KOPT-K1 (cell line): ENCODE measurements around the gene PTGR3.
"Not testable (repeated sequence)": the region's sequence is repeated elsewhere in the genome, so short reads cannot be mapped to it uniquely, and the experiment has no call there.

Experiments
- H3K27ac ChIP-seq: fragments of 200-600 bp; sonication (generic); 2 replicates; pipeline ENCODE4 v1.5.1; 2016; ENCODE audit warnings: antibody characterized with exemption, mild to moderate bottlenecking, low read depth, low read length; ENCODE audit not compliant: poor library complexity, severe bottlenecking
- H3K36me3 ChIP-seq: fragments of 200-600 bp; sonication (generic); 2 replicates; pipeline ENCODE4 v1.5.1; 2017; ENCODE audit warnings: antibody characterized with exemption, mild to moderate bottlenecking, low read length, moderate library complexity; ENCODE audit not compliant: insufficient read depth
- H3K9me3 ChIP-seq: fragments of 200-600 bp; sonication (generic); 2 replicates; pipeline ENCODE4 v1.5.1; 2017; ENCODE audit warnings: antibody characterized with exemption, low read length, mild to moderate bottlenecking; ENCODE audit not compliant: insufficient read depth, poor library complexity, severe bottlenecking

PTGR3 gene

DNA sequence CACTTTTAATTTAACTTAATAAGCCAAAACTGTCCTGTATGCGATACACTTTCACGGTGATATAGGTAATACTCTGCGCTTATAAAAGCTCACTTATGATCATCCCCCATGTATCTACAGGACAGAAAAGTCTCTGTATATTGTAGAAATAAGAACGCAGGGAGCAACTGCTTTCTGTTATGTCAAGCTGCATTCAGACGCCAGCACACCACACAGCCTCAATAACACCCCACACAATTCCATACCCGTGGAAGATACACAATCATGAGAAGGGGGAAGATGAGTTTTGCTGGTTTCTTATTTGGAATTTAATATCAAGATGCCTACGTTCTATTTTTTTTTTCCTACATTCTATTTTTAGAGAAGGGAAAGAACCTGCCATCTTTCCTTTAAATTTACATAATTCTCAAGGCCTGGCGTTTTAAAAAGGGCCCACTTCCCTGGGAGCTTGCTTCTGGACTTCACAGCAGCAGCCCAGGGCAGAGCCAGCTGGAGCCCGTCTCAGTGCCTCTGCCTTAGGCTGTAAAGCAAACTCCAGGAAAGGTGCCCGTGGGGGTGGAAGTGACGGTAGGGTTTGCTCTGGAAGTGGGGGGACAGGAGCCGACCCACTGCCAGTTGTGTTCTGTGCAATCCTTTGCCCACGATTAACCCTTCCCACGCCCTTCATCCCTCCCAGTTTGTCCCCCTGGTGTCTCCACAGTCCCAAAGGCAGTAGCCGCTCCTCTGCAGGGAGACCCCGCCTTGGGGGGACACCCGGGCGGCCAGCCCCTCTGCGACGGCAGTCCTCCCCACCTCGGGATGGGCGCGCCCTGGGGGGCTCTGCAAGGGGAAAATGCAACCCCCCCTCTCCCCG lies 5.3 kb downstream of the PTGR3 start:
- Histone ChIP-seq H3K9me3 (no peaks in the 10 kb centered on the region), H3K27ac (no peak overlapping the region), H3K36me3 (peaks cover 23% of the 10 kb centered on the region)

- Histone ChIP-seq H3K36me3 (peaks cover 23% of the 10 kb centered on the region), H3K9me3 (no peaks in the 10 kb centered on the region), H3K27ac (no peak overlapping the region)
Measured at GRCh38 chr18:75202696-75203365, 6.1 kb downstream of the PTGR3 start.

GRCh38 chr18:75201282-75202270 lies 7.4 kb downstream of the PTGR3 start:
- peaks cover 23% of the 10 kb centered on the region for H3K36me3 ChIP-seq
- no peak overlapping the region for H3K27ac ChIP-seq
- H3K9me3 ChIP-seq: no peaks in the 10 kb centered on the region

GRCh38 chr18:75200605-75201280 lies 8.2 kb downstream of the PTGR3 start:
- Histone ChIP-seq H3K9me3 (no peaks in the 10 kb centered on the region), H3K36me3 (peaks cover 23% of the 10 kb centered on the region), H3K27ac (no peak overlapping the region)

DNA sequence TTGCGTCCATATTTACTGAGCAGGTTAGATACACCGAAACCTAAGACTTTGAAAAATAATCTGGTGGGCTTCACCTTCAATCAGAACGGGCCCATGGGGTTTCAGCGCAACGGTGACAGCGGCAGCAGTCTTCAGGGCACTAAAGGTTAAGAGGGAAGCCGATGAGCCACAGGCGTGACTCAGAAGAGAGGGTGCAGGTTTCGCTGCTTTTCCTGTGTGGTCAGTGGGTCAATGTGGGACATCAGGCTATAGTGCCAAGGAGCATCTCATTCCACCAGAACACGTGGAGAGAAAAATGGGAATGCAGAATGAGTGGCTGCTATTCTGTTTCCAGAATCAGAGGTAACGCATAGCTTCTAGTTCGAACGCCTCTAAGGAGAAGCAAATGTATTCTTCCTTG lies 8.9 kb downstream of the PTGR3 start:
- H3K36me3 ChIP-seq: peaks cover 23% of the 10 kb centered on the region

GRCh38 chr18:75199327-75199726 lies 9.6 kb downstream of the PTGR3 start:
- Histone ChIP-seq H3K9me3 (no peaks in the 10 kb centered on the region), H3K27ac (no peak overlapping the region), H3K36me3 (peaks cover 23% of the 10 kb centered on the region)

More for the DNA sequence above, 8.9 kb downstream of the PTGR3 start:
- no peaks in the 10 kb centered on the region for H3K9me3 ChIP-seq
- no peak overlapping the region for H3K27ac ChIP-seq

DNA sequence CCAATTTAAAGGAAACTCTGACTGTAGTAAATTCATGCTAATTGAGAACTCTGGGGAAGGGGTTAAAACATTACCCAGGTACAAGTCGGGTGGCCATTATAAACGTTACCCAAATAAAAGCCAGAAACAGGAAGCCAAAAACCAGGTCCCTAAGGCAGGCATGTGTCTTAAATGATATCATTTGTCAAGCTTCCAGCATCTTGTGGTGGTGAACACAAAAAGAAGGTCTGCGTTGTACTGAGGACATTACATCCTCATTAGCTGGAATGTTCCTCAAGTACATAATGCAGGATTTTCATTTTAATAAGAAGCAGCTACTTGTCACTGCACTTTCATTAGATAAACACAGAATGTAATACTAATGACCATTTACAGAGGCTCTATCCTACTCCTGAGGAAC lies 10.9 kb downstream of the PTGR3 start:
- no peaks in the 10 kb centered on the region for H3K9me3 ChIP-seq
- H3K27ac ChIP-seq: no peak overlapping the region
- peaks cover 23% of the 10 kb centered on the region for H3K36me3 ChIP-seq

DNA sequence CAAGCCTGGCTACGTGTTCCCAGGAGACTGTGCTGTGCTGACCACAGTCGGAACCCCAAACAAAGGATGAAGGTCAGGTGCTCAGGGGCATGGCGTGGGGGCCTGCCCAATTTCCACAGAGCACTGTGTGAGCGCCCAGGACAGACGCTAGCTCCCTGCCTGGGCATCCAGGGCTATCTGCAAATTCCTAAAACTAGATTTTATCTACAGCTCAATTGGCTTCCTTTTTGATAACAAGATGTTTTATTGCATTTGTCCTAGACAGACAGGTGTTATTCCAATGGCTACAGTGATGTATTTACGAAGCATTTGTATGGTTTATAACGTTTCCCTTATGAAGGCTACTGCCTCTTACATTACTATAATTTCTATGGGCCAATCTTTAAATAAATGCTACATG lies 16.0 kb downstream of the PTGR3 start:
- H3K36me3 ChIP-seq: no peaks in the 10 kb centered on the region
- H3K9me3 ChIP-seq: no peaks in the 10 kb centered on the region
- H3K27ac ChIP-seq: no peak overlapping the region

- H3K36me3 ChIP-seq: no peaks in the 10 kb centered on the region
- no peaks in the 10 kb centered on the region for H3K9me3 ChIP-seq
- no peak overlapping the region for H3K27ac ChIP-seq
Measured at GRCh38 chr18:75189696-75190095, 19.2 kb downstream of the PTGR3 start.

- not testable (repeated sequence) for H3K9me3 ChIP-seq, H3K36me3 ChIP-seq, H3K27ac ChIP-seq
Measured at GRCh38 chr18:75187702-75188101, 21.2 kb downstream of the PTGR3 start.

GRCh38 chr18:75185460-75185859 lies 23.5 kb downstream of the PTGR3 start:
- Histone ChIP-seq H3K36me3 (no peaks in the 10 kb centered on the region), H3K9me3 (peaks cover 10% of the 10 kb centered on the region)

DNA sequence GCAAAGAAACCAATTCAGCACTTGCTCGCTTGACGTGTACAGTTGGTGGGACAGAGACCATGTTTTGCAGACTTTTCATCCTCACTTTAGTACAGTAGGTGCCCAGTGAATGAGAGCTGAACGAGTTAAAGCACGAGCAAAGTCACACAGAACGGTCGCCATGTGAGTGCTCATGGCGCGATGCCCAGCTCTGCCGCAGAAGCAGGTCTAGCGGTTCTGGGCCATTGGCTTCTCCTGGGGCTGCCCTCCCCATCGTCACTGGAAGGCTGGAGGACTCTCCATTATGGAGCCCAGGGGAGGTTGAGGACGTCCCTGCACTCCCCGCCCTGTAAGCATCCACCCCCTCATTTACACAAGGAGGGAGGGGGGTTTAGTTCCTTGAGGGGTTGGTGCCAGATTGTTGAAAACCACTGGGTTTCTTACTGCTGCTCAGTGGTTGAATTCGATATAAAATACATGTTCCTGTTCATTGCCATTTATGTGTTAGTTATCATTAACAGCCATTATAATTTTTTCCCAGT lies 24.9 kb downstream of the PTGR3 start:
- Histone ChIP-seq H3K36me3 (no peaks in the 10 kb centered on the region), H3K9me3 (peaks cover 10% of the 10 kb centered on the region), H3K27ac (no peak overlapping the region)

More at GRCh38 chr18:75185460-75185859, 23.5 kb downstream of the PTGR3 start:
- H3K27ac ChIP-seq: no peak overlapping the region

- peaks cover 10% of the 10 kb centered on the region for H3K9me3 ChIP-seq
- H3K27ac ChIP-seq: no peak overlapping the region
- H3K36me3 ChIP-seq: no peaks in the 10 kb centered on the region
Measured at GRCh38 chr18:75183524-75183923, 25.4 kb downstream of the PTGR3 start.
